Endothelial cell of hepatic sinusoid (primary cell): ENCODE data around the gene STAB1.

ENCODE experiments used
- in situ Hi-C: cut with HindIII; loops from 2 replicates; pipeline ENCODE4 v1.10.0; 2017; ENCODE audit warnings: low sequenced_read_pairs

The STAB1 gene

GRCh38 chr3:52532838-52533622 is 37.9 kb downstream of the STAB1 start:
- in situ Hi-C loops, result no loop called here

- in situ Hi-C loops, result no loop called here
Measured at GRCh38 chr3:52533623-52534280, 38.6 kb downstream of the STAB1 start, which contains the start of gene NT5DC2. Gene NT5DC2, minus strand, starts transcription at chr3:52533857. Its CDS starts 120 bp downstream, at chr3:52533737.

- in situ Hi-C loops, result no loop called here
Measured at GRCh38 chr3:52534281-52535183, 39.4 kb downstream of the STAB1 start.

DNA sequence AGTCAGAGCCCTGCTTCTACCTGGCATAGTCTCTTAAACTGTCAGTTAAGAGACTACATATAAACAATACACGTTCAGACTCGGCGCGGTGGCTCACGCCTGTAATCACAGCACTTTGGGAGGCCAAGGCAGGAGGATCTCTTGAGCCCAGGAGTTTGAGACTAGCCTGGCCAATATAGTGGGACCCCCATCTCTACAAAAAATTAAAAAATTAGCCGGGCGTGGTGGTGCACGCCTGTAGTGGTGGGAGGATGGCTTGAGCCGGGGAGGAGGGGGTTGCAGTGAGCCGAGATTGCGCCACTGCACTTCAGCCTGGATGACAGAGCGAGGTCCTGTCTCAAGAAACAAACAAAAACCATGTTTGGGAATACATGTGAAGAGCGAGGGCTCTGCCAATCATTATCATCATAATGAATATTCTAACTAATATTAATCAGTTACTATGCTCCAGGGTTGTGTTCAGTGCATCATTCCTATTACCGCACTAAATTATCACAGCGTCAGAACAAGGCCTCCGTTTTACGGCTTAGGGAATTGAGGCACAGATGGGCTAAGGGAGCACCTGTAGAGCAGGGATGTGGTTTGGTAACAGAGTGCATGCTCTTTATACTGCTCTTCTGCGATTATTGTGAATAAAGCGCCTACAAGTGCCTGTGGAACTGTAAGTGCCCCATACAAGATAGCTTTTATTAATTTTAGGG is 40.4 kb downstream of the STAB1 start:
- in situ Hi-C loops, result no loop called here

DNA sequence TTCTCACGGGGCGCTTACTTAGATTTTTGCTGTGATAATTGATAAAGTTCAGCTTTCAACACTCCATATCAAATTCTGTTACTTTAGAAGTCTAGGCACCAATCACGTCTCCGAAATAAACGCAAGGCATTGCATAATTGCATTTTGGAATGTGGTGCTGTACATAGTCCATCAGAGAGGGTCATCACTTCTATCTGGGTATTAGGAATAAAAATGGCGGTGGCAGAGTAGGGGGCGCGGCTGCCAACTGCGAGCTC is 40.9 kb downstream of the STAB1 start:
- in situ Hi-C loops, result no loop called here

- in situ Hi-C loops, result no loop called here
Measured at GRCh38 chr3:52536369-52537164, 41.4 kb downstream of the STAB1 start, which contains the start of gene UQCC5. Gene UQCC5, plus strand, starts transcription at chr3:52536605. Its CDS starts 151 bp downstream, at chr3:52536756.

GRCh38 chr3:52537165-52537620 is 42.1 kb downstream of the STAB1 start:
- in situ Hi-C loops, result no loop called here

DNA sequence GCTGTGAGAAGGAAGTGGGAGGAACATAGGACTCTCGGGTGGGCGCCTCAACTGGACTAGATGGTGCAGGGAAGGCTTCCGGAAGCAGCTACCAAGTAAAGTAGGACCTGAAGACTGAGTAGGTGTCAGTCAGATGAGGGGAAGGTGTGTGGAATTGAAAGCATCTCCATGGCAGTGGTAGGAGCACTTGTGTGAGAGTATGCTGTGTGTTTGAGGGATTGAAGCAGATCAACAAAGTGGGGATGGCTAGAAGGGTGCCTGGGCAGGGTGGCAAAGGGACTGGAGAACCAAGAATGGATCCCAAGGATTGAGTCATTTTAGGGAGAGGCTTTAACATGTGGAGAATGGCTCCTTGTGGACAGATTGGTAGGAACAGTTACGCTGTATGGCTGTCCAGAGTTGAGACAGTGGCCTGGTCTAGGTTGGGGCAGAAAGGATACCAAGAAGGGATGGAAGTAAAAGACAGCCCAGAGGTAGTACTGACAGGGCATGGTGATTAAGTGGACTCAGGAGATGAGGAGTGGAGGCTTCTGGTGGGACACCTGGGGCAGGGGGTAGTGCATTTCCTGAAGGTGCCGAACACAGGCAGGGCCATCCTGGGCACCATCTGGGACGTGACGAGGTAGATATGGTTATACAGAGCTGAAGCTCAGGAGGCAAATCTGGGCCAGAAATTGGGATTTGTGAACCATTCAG is 42.7 kb downstream of the STAB1 start:
- in situ Hi-C loops, result no loop called here

DNA sequence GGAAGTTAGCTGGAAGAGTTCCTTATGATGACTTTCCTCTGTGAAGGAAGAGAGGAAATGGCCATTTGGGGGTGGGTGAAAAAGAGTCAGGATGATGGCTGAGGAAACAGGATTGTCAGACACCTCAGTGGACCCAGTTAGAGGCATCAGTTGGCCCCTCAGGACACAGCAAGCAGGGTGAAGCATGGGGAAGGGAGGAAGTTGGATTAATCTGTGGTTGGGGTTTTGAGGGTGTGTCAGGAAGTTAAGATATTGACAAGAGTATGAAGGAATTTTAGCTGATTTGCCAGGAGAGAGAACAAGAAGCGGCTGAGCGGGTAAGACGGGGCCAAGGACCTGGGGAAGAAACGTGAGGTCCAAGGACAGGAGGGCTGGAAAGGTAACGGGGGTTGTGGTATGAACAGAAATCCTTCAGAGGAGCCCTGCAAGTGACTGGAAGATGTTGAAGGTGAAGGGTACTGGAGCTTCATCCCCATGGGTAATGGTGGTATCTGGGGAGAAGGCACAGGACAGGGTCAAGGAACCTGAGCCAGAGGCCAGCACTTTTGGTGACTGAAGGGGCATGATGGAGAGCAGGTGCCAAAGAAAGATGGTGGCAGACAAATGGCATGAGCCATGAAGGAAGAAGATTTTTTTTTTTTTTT is 44.0 kb downstream of the STAB1 start:
- in situ Hi-C loops, result no loop called here

DNA sequence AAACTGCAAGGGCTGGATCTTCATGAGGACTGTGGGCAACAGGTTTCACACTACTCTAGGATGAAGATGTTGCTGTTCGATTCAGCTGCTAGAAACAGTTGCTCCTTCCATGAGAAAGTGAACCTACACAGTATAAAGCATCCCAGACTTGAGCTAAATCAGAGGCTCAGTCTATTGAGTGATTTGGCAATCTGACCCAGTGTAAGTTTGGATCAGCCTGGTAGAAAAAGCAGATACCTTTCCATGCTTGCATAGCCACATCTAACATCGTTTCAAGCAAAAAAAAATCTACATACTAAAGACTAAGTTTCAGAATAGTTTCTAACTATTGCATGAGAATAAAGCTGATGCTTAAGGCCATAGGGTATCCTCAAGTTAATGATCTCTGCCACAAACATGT is 45.9 kb downstream of the STAB1 start:
- in situ Hi-C loops, result no loop called here

GRCh38 chr3:52544937-52545336 is 49.8 kb downstream of the STAB1 start:
- in situ Hi-C loops, result no loop called here

DNA sequence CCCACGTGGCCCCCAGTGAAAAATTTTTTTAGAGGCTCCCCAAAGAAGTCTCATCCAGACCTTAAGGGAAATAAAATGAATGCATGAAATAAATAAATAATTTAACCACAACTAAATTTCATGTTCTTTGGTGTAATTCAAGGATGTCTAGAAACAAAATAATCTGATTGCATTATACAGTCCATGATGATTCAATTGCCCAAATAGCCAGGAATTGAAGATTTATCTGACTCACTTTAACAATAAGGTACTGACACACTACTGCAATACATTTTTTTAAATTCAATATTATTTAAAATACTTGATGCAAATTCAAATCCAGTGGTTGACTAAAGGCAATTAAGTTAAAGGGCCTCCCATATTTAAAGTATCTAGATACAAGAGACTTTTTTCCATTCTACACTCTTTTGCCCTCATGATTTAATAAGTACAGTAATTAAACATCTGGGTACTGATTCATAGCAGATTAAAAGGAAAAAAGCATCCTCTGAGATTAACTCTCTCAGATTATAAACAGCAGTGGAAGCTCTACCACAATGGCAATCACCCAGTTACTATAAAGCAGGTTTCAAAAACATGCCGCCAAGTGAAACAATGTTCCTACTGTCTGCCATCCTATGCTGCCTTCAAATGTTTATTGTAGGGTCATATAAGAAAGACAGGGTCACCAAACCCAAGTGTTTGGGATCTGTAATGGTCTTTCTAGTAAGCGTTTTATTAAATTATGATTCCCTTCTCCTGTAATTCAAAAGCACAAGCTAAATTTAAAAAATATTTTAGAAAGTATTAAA is 51.2 kb downstream of the STAB1 start:
- in situ Hi-C loops, result no loop called here

- in situ Hi-C loops, result no loop called here
Measured at GRCh38 chr3:52547143-52547542, 52.0 kb downstream of the STAB1 start.

- in situ Hi-C loops, result loop anchor here (5.0 kb wide), 1 partner anchor 79 kb away; no protein-coding TSS in a partner anchor
Measured at GRCh38 chr3:52551118-52551517, 56.0 kb downstream of the STAB1 start.

DNA sequence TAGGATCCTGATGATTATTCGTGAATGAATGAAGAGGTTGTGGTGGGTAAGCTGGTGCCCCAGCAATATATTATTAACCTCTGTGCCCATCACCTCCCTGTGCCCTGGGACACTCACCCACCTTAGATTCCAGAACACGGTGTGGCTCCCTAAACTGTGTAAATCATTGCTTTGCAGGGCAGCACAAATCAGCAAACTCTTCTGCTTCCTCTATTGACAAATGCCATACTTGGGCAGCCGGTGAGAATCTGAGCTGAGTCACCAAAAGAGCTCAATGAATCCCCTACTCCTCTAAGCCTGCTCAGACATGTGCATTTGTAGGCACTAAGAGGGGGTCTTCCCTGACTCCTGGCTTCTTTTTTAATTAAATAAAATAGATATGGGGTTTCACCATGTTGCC is 57.0 kb downstream of the STAB1 start:
- in situ Hi-C loops, result loop anchor here (5.0 kb wide), 1 partner anchor 80 kb away; no protein-coding TSS in a partner anchor

DNA sequence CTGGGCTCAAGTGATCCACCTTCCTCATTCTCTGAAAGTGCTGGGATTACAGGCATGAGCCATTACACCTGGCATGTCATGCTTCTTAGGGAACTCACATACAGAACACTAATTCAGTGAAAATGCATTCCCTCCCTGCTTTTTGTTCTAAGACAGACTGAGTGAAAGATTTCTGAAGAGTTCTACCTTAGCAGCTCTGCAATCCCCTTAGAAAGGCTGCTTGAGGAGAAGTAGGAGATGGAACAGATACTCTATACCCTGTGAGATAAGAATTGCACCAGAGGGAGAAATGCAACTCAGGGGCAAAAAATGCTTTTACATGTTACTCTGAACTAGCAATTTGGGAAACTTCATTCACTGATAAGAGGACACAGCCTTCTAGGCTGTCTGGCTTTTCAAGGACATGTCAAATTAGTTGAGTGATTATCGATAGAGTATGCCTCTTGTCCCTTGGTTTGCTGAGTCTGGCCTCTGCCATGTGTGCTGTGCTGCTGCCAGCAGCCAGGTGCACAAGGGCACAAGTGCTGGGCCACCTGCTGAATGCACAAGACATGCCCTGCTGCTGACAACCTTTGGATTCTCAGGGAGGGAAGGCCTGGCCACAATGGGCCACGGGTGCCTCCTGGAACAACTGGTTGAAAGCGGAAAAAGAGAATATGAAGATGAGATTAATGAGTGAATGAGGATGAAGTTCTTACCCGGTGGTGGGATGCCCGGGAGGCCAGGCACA is 59.1 kb downstream of the STAB1 start:
- in situ Hi-C loops, result loop anchor here (5.0 kb wide), 1 partner anchor 82 kb away; no protein-coding TSS in a partner anchor

- in situ Hi-C loops, result no loop called here
Measured at GRCh38 chr3:52555056-52555455, 59.9 kb downstream of the STAB1 start.
